GM21381 (cell line): ENCODE measurements around the gene ADK.

Experiments
- ATAC-seq: cut with Tn5 transposase; IDR thresholded peaks from one replicate; pipeline ENCODE4 v1.9.1; 2021; ENCODE audit warnings: mild to moderate bottlenecking, moderate library complexity; ENCODE audit not compliant: unreplicated experiment

The ADK gene

DNA sequence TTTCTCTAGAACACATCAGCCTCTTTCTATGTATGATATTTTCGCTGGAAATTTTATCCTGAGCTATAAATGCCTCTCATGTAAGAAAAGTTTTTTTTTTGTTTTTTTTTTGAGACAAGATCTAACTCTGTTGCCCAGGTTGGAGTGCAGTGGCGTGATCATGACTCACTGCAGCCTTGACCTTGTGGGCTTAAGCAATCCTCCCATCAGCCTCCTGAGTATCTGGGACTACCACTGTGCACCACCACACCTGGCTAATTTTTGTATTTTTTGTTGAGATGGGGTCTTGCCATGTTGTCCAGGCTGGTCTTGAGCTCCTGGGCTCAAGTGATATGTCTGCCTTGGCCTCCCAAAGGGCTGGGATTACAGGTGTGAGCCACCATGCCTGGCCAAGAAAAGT, 80.4 kb downstream of the ADK start:
- ATAC-seq: no peak

GRCh38 chr10:74233281-74233680, 82.3 kb downstream of the ADK start:
- ATAC-seq: no peak

DNA sequence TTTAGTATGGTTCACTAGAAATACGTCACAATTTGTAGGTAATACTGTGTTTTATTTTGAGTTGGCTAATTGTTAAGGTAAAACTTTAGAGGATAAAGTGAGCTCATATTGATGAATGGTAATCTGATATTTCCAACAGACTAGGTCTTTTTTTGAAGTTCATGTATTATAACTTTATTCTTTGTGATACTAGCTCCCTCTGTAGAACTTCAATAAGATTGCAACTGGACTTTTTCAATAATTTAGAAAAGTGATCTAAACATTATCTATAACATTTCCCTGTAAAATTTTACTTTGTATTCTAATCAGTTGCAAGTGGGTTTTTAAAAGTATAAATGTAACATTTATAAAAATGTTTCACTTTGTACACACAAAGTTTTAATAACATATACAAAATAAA, 83.5 kb downstream of the ADK start:
- no peak for ATAC-seq

DNA sequence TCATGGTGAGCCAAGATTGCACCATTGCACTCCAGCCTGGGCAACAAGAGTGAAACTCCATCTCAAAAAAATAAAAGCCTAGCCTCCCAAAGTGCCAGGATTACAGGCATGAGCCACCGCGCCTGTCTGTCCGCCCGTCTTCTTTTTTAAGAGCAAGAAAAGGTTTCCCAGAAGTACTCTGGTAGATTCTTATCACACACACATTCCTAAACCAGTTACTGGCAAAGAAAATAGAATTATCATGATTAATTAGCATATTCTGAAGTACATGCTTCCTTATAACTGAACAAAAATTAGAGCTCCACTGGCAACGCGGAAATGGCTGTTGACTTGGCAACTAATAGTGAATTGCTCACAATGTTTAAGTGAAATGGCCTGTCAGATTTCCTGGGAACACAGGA, 87.0 kb downstream of the ADK start:
- ATAC-seq: no peak

- no peak for ATAC-seq
Observed at GRCh38 chr10:74238516-74238915, 87.5 kb downstream of the ADK start.

DNA sequence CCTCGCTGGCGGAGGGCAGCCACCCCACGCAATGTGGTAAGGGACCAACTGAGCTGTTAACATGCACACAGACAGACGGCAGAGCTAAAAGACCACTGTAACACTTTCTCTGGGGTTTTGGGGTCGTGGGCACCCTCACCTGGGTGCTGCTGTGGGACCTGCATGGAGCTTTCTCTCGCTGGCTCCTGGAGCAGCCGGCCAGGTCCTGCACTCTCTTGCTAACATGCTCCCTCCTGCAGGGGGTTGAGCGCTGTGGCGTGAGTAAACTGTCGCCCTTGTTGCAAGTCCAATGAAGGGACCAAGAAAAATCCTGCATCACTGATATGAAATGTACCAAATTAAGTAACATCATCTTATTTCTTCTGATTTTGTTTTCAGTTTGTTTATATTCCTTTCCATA, 92.0 kb downstream of the ADK start:
- ATAC-seq: no peak

DNA sequence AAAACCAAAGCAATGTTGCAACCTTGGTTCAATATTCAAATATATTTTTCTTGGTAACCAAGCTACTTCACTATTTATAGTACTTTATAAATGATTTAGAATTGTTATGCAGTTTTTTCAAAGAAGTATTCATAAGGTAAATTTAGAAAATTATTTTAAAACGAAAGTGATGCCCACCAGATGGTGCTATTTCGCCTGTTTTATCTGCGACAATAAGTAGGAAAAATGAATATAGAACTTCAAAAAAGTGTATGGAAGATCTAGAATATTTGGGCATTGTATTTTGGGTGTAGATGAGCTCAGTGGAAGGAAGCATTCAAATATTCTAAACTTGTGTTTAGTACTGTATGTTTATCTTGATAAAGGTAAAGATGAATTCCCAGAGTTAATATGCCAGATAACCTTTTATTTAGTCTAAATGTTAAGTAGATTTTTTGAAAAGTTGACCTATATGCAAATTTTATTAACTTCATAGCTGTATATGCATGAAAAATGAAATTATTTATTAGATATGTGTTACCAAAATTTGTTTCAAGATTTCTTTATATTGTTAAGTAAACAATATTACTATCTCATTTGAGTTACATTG, 93.2 kb downstream of the ADK start:
- no peak for ATAC-seq

DNA sequence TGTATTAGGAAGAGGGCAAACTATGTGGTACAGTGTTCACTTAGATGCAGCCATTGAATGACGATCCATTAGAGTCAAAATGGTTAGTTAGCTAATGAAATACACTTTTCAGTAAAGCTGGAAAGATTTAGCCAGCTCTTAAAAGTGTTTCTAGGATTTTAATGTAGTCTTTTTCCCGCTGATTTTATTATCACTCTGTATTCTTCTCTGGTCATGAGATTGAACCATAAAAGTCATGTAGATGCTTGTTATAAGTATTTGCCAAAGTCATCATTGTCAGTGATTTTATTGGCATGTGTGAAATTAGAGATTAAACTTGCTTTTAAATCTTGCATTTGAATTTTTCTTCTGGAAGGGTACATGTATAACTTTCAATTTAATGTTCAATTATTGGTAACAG, 93.8 kb downstream of the ADK start:
- no peak for ATAC-seq

DNA sequence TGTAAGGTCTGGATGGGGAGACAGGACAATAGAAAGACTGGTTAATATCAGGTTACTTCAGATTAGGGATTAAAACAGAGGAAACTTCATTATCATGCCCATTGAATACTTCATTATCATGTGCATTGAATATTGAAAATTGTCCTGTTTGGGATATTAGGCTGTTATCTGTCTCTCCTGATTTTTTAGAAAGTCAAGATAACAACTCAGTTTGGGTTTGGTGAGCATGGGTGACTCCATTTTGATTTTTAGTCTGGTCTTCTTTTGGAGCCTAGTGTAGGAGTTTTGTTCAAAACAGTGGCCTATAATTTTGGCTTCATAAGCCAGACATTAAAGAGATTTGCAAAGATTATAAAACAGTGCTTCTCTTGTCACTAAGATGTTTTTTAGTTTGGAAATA, 95.5 kb downstream of the ADK start:
- no peak for ATAC-seq

- no peak for ATAC-seq
Observed at GRCh38 chr10:74249865-74250264, 98.8 kb downstream of the ADK start.

- ATAC-seq: no peak
Observed at GRCh38 chr10:74255214-74255613, 104.2 kb downstream of the ADK start.

DNA sequence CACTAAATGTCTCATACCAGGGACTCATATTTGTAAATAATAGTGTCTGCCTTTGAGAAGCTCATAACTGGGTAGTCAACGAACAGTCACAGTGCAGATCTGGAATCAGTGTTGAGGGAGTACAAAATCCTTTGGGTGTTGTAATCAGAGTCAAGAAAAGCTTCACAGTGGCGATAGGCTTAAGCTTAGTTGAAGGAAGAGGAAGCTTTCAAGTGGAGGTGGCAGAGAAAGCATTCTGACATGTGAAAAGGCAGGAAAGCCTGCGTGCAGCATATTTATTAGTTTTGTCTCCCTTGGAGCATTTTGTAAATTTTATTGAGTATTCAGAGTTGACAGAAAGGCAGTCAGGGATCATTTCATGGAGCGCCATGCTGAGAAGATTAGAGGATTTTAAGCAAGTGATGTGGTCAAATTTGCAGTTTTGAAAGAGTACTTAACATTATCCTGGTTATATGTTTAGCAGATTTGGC, 104.9 kb downstream of the ADK start:
- no peak for ATAC-seq

GRCh38 chr10:74262856-74263255, 111.8 kb downstream of the ADK start:
- ATAC-seq: no peak

DNA sequence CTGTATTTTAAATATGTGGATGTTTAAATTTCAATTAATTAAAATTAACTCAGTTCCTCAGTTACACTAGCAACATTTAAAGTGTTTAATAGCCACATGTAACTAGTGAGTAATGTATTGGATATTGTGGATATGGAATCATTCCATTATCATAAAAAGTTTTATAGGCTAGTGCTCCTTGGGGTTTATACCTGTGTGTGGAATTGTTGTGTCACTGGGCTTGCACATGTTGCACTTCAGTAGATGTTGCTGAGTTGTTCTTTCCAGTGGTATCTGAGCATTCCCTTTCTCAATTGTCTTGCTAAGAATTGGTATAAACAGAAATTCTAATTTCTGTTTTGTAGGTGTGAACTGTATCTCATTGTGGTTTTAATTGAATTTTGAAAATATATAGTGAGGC, 113.0 kb downstream of the ADK start:
- ATAC-seq: no peak

DNA sequence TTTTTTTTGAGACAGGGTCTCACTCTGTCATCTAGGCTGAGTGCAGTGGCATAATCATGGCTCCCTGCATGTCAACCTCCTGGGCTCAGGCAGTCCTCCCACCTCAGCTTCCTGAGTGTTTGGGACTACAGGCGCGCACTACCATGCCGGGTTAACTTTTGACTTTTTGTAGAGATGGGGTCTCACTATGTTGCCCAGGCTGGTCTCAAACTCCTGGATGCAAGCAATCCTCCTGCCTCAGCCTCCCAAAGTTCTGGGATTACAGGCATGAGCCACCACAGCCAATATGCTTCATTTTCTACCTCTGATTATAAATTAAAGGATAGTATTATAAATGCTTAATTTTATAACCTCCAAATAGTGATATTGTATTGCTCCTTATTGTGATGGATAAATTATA, 121.3 kb downstream of the ADK start:
- ATAC-seq: no peak

- no peak for ATAC-seq
Observed at GRCh38 chr10:74275755-74276290, 124.8 kb downstream of the ADK start.

DNA sequence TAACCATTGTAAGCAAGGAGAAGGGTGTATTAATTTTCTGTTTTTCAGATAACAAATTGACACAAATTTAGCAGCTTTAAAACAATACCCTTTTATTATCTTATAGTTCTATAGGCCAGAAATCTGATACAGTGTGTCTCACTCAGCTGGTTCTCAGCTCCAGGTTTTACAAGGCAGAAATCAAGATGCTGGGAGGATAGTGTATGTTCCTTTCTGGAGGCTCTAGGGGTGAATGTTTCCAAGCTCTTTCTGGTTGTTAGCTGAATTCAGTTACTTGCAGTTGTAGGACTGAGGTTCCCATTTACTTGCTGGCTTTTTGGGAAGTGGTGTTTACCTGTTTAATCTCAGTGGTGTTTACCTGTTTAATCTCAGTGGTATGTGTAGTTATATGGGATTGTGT, 125.4 kb downstream of the ADK start:
- no peak for ATAC-seq

GRCh38 chr10:74282151-74282847, 131.3 kb downstream of the ADK start:
- ATAC-seq: no peak

GRCh38 chr10:74282848-74283210, 131.8 kb downstream of the ADK start:
- no peak for ATAC-seq

DNA sequence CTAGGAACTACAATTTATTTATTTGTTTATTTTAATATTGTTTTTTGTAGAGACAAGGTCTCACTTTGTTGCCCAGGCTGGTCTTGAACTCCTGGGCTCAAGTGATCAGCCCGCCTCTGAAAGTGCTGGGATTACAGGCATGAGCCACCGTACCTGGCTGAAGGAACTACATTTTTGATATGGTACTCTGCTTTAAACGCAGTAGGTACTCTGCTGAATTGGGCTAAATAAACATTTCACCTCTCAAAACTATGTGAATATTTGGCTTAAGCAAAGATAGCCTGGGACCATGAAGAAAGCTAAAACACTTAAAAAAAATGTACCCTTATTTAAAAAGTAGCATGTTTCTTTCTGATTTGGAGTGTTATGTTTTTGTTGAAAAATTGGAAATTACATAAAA, 138.2 kb downstream of the ADK start:
- no peak for ATAC-seq

DNA sequence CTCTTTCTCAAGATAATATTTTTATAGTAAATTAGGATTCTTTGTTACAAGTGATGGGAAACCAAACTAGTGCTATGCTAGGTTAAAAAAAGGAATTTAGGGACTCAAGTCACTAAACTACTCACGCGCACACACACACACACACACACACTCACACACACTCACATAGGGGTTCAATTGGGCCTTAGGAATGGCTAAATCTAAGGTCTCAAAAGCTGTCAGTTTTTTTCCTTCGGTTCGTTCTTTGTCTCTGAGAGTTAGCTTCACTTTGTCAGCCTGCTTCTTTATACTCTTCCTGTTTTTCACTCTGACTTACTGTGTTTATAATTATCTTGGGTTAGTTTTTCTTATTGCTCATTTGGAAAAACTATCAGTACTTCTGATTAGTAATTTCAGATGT, 138.9 kb downstream of the ADK start:
- ATAC-seq: no peak

GRCh38 chr10:74290708-74291107, 139.7 kb downstream of the ADK start:
- ATAC-seq: no peak
